Transverse colon (tissue), 3 donors: ENCODE results near the gene ALG14.

Experiments used
- POLR2A ChIP-seq: fragments of 450-650 bp; IDR thresholded peaks from one replicate; pipeline ENCODE4 v1.6.1; 2016; ENCODE audit warnings: antibody characterized with exemption, mild to moderate bottlenecking, moderate library complexity
- TF ChIP-seq, protein P1 (sequence below), 5 experiments: fragments of 200-600 bp in 3 of 5; fragments of 450-650 bp in 2 of 5; sonication (generic) in 3 of 5; IDR thresholded peaks; 1 replicate in 2 of 5; 2 replicates in 3 of 5; pipeline ENCODE4 v1.5.1; 2016 to 2017; ENCODE audit warnings: antibody characterized with exemption in 5 of 5, inconsistent platforms in 3 of 5, mild to moderate bottlenecking in 2 of 5, moderate library complexity in 1 of 5

DNA sequence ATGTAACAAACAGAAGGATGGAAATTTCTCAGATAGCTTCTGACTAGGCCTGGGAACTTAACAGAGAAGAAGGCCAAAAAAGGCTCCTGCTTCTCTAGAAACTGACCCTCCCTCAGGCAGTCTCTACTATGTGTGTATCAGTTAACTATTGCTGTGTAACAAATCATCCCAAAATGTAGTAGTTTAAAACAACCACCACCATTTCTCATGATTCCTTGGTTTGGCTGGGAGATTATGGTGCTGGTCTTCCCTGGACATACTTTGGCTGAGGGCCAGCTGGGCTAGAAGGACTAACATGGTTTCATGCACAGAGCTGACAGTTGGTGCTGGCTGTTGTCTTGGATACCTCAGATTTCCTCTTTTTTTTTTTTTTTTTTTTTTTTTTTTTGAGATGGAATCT, 119.6 kb downstream of the ALG14 start:
- TF ChIP-seq, protein P1, sequence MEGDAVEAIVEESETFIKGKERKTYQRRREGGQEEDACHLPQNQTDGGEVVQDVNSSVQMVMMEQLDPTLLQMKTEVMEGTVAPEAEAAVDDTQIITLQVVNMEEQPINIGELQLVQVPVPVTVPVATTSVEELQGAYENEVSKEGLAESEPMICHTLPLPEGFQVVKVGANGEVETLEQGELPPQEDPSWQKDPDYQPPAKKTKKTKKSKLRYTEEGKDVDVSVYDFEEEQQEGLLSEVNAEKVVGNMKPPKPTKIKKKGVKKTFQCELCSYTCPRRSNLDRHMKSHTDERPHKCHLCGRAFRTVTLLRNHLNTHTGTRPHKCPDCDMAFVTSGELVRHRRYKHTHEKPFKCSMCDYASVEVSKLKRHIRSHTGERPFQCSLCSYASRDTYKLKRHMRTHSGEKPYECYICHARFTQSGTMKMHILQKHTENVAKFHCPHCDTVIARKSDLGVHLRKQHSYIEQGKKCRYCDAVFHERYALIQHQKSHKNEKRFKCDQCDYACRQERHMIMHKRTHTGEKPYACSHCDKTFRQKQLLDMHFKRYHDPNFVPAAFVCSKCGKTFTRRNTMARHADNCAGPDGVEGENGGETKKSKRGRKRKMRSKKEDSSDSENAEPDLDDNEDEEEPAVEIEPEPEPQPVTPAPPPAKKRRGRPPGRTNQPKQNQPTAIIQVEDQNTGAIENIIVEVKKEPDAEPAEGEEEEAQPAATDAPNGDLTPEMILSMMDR (IDR thresholded peaks at IDR 0.05), result no peak
- no peak for TF ChIP-seq POLR2A
